ENCODE results near the gene TMEM108. TPM values are rescaled to one million over a fixed set of nuclear protein-coding genes. Genes with fewer than 3 reads are reported as not detected.

Gene TMEM108
- total RNA-seq, 1 experiment from 2014 or later, result not detected

GRCh38 chr3:133303430-133303829, 265.2 kb downstream of the TMEM108 start:
- intact Hi-C loops (cut with micrococcal nuclease), result no loop called here
- POLR2A ChIA-PET, result no interaction called here
- H3K36me3 ChIP-seq (ENCODE audit: control insufficient read depth in 1 of 2, insufficient read depth in 2 of 2, low read length in 2 of 2), result no peaks in the 10 kb centered on the region

More at GRCh38 chr3:133303430-133303829, 265.2 kb downstream of the TMEM108 start:
- ATAC-seq (no peak), DNase-seq (ENCODE audit: low read depth, low spot score) (no peak)
- H4K20me1 ChIP-seq (ENCODE audit: insufficient read depth), result 0 out of 2 replicates have a peak, but pooled peaks cover 3% of the 10 kb centered on the region
- RAD21 ChIA-PET (ENCODE audit: low non-redundant PET in 1 of 2, low total read pairs in 2 of 2, uncharacterized antibody in 2 of 2, unreplicated experiment in 2 of 2), result no interaction called here
- H3K9me3 ChIP-seq (ENCODE audit: control insufficient read depth in 1 of 2, insufficient read depth in 1 of 2, low read depth in 1 of 2, low read length in 2 of 2), result no peaks in the 10 kb centered on the region
- no peaks in the 10 kb centered on the region for H3K79me2 ChIP-seq (ENCODE audit: insufficient read depth, low read length)
- CTCF ChIA-PET, result no interaction called here
- no peak for TF ChIP-seq SIN3A (IDR thresholded peaks at IDR 0.05; ENCODE audit: low read depth)
- TF ChIP-seq MAX (IDR thresholded peaks at IDR 0.05), result no peak
- TF ChIP-seq EGR1 (IDR thresholded peaks at IDR 0.05; ENCODE audit: low read depth), result no peak
- TF ChIP-seq SP1 (IDR thresholded peaks at IDR 0.05; ENCODE audit: low read depth), result no peak
- no peak for TF ChIP-seq REST (IDR thresholded peaks at IDR 0.05; ENCODE audit: low read depth)
- TF ChIP-seq ZNF274 (IDR thresholded peaks at IDR 0.05; ENCODE audit: low read depth, low read length), result no peak
- H2AFZ ChIP-seq (ENCODE audit: low read depth, low read length, poor library complexity, severe bottlenecking), result no peak overlapping the region
- H3K9me2 ChIP-seq (ENCODE audit: insufficient read depth), result no peaks in the 10 kb centered on the region
- peaks cover 36% of the 10 kb centered on the region for H3K27me3 ChIP-seq (ENCODE audit: insufficient read depth, low read length)
- H3K4me3 ChIP-seq (replicated peaks in 1 of 2; ENCODE audit: low read depth in 1 of 2, low read length in 2 of 2), result no peak overlapping the region
- H3K9ac ChIP-seq (ENCODE audit: low read length), result no peak overlapping the region
- no TSS peak for BruUV-seq (replicated peaks)
- H3K27ac ChIP-seq (ENCODE audit: low read depth, low read length), result no peak overlapping the region
- no peak overlapping the region for H3K4me2 ChIP-seq (ENCODE audit: low read length)
- H3K4me1 ChIP-seq (ENCODE audit: control insufficient read depth in 1 of 2, insufficient read depth in 2 of 2, low read length in 2 of 2), result no peaks in the 10 kb centered on the region
